Putamen (tissue), 1 donor: ENCODE measurements around the gene KCNN2.
A peak's percentile ranks its signal among the peaks of the same experiment; 100 is the strongest.

ENCODE experiments used
- DNase-seq: peaks from one replicate; pipeline ENCODE4 v3.0.0-alpha.2; 2016; ENCODE audit warnings: low spot score

KCNN2 gene

GRCh38 chr5:114361724-114362196 is at the start of gene KCNN2:
KCNN2 (plus strand) TSS chr5:114362070; CDS start chr5:114362140, 70 bp downstream.
- peak; percentile 89 for DNase-seq

GRCh38 chr5:114312658-114313057 is 49.2 kb upstream of the KCNN2 start:
- DNase-seq = no peak

- DNase-seq = no peak
Measured at GRCh38 chr5:114314061-114314460, 47.8 kb upstream of the KCNN2 start.

GRCh38 chr5:114316167-114316566 is 45.7 kb upstream of the KCNN2 start:
- no peak for DNase-seq

GRCh38 chr5:114317751-114318150 is 44.1 kb upstream of the KCNN2 start:
- DNase-seq = no peak

GRCh38 chr5:114319236-114319635 is 42.6 kb upstream of the KCNN2 start:
- DNase-seq = no peak

GRCh38 chr5:114319821-114320220 is 42.0 kb upstream of the KCNN2 start:
- no peak for DNase-seq

GRCh38 chr5:114324282-114324681 is 37.6 kb upstream of the KCNN2 start:
- no peak for DNase-seq

GRCh38 chr5:114325541-114325940 is 36.3 kb upstream of the KCNN2 start:
- no peak for DNase-seq

- no peak for DNase-seq
Measured at GRCh38 chr5:114327474-114327873, 34.4 kb upstream of the KCNN2 start.

- DNase-seq = no peak
Measured at GRCh38 chr5:114327987-114328386, 33.9 kb upstream of the KCNN2 start.

GRCh38 chr5:114330916-114331531 is 30.8 kb upstream of the KCNN2 start:
- DNase-seq = no peak

GRCh38 chr5:114332493-114332892 is 29.4 kb upstream of the KCNN2 start:
- DNase-seq = no peak

- no peak for DNase-seq
Measured at GRCh38 chr5:114332925-114333324, 28.9 kb upstream of the KCNN2 start.

- no peak for DNase-seq
Measured at GRCh38 chr5:114335391-114335790, 26.5 kb upstream of the KCNN2 start.

- no peak for DNase-seq
Measured at GRCh38 chr5:114339108-114339507, 22.8 kb upstream of the KCNN2 start.

- DNase-seq = no peak
Measured at GRCh38 chr5:114346181-114346580, 15.7 kb upstream of the KCNN2 start.

- no peak for DNase-seq
Measured at GRCh38 chr5:114355086-114355830, 6.6 kb upstream of the KCNN2 start.

GRCh38 chr5:114358329-114358728 is 3.5 kb upstream of the KCNN2 start:
- DNase-seq = no peak

GRCh38 chr5:114360357-114360756 is 1.5 kb upstream of the KCNN2 start:
- no peak for DNase-seq

GRCh38 chr5:114360816-114361723 is 800 bp upstream of the KCNN2 start:
- no peak for DNase-seq

- no peak for DNase-seq
Measured at GRCh38 chr5:114362197-114362976, 517 bp downstream of the KCNN2 start.
